ENCODE measurements around the gene NQO1.

GRCh38 chr16:69762814-69763598, 36.6 kb upstream of the NQO1 start:
- no peak for TF ChIP-seq CTCF (IDR thresholded peaks at IDR 0.05; ENCODE audit: insufficient read depth, low read depth, low read length)
- TF ChIP-seq EZH2 (IDR thresholded peaks at IDR 0.05; ENCODE audit: insufficient read depth, low read length) = no peak

All from astrocyte (in vitro differentiated cells and primary cell).